K562 (cell line): ENCODE results near the gene DCP2. TPM values are rescaled to one million over a fixed set of nuclear protein-coding genes. Genes with fewer than 3 reads are reported as not detected.

Source experiments
- ATAC-seq: fragments of 200-7000 bp; cut with Tn5 transposase; 3 replicates; pipeline ENCODE4 v1.9.1; 2020; ENCODE audit warnings: moderate library complexity
- BruUV-seq: library from RNA; stranded (reverse); fragments of 400-500 nt; replicated peaks from 2 replicates; lab custom pipeline; 2021; lab: Mats Ljungman, UMichigan
- CTCF ChIA-PET: fragments of 300-600 bp; formaldehyde crosslinking; extraction: SDS; loops from one replicate; lab custom pipeline; 2021; ENCODE audit warnings: low intra/inter-chr PET ratio; lab: Yijun Ruan, JAX
- POLR2A ChIA-PET: fragments of 300-600, 350-650 bp; sonication (Branson Sonifier 250); formaldehyde crosslinking; extraction: SDS; loops from one replicate; lab custom pipeline; 2021; ENCODE audit warnings: antibody characterized with exemption, inconsistent platforms; lab: Yijun Ruan, JAX
- DNase-seq, 4 experiments: peaks; one replicate each; pipeline versions ENCODE4 v3.0.0 to v3.0.0-alpha.2; 2011 to 2018; ENCODE audit warnings: low spot score in 3 of 4, mixed read lengths in 3 of 4; ENCODE audit errors: extremely low read depth in 1 of 4
- FAIRE-seq: peaks from 2 replicates; lab custom pipeline; 2011; peaks lifted over from hg19 to GRCh38; lab: Jason Lieb, UNC
- H2AFZ ChIP-seq: 2 replicates; pipeline ENCODE4 v1.6.0; 2011; ENCODE audit warnings: low read depth, low read length, control low read depth, inconsistent platforms
- H3K27ac ChIP-seq: fragments of 200-600 bp; 3 replicates; pipeline ENCODE4 v1.8.0; 2011; ENCODE audit warnings: low read depth, mild to moderate bottlenecking, control low read depth, inconsistent platforms, low read length, moderate library complexity, mixed read lengths; ENCODE audit errors: extremely low read depth
- H3K27me3 ChIP-seq, 2 experiments: fragments of 300-600 bp in 1 of 2; 2 replicates in 1 of 2; 3 replicates in 1 of 2; pipeline versions ENCODE4 v1.6.0 to v1.8.0; 2011; ENCODE audit warnings: inconsistent platforms in 2 of 2, low read length in 2 of 2, mild to moderate bottlenecking in 1 of 2, mixed read lengths in 1 of 2, moderate library complexity in 1 of 2; ENCODE audit not compliant: control insufficient read depth in 2 of 2, insufficient read depth in 2 of 2
- H3K36me3 ChIP-seq: fragments of 300-600 bp; 3 replicates; pipeline ENCODE4 v1.8.0; 2011; ENCODE audit warnings: mild to moderate bottlenecking, low read length, inconsistent platforms; ENCODE audit not compliant: control insufficient read depth, insufficient read depth
- H3K4me1 ChIP-seq, 2 experiments: fragments of 200-600 bp in 1 of 2; replicated peaks in 1 of 2; 2 replicates in 1 of 2; 3 replicates in 1 of 2; pipeline versions ENCODE4 v1.5.1 to v1.8.0; 2011; ENCODE audit warnings: inconsistent platforms in 2 of 2, low read length in 2 of 2, mild to moderate bottlenecking in 1 of 2, mixed read lengths in 1 of 2, moderate library complexity in 1 of 2; ENCODE audit not compliant: control insufficient read depth in 2 of 2, insufficient read depth in 2 of 2
- H3K4me2 ChIP-seq: 2 replicates; pipeline ENCODE4 v1.6.1; 2011; ENCODE audit warnings: low read length, control low read depth, inconsistent platforms, mixed read lengths; ENCODE audit not compliant: insufficient read depth
- H3K4me3 ChIP-seq: fragments of 200-600 bp; sonication (generic), shearing (Covaris generic); 2 replicates; pipeline ENCODE4 v1.5.1; 2016; ENCODE audit warnings: control low read depth, inconsistent platforms
- H3K79me2 ChIP-seq: fragments of 200-600 bp; 3 replicates; pipeline ENCODE4 v1.8.0; 2011; ENCODE audit warnings: low read length, inconsistent platforms; ENCODE audit not compliant: control insufficient read depth, insufficient read depth
- H3K9ac ChIP-seq, 2 experiments: 2 replicates each; pipeline versions ENCODE4 v1.6.0 to v1.6.1; 2011; ENCODE audit warnings: low read depth in 2 of 2, low read length in 2 of 2, control low read depth in 1 of 2, inconsistent platforms in 1 of 2, mild to moderate bottlenecking in 1 of 2, mixed read lengths in 1 of 2; ENCODE audit not compliant: insufficient read depth in 1 of 2
- H3K9me1 ChIP-seq: one replicate; pipeline ENCODE4 v1.6.0; 2011; ENCODE audit warnings: inconsistent platforms, mild to moderate bottlenecking, low read length, moderate library complexity; ENCODE audit not compliant: control insufficient read depth, insufficient read depth
- H3K9me3 ChIP-seq: replicated peaks from 2 replicates; pipeline ENCODE4 v1.5.1; 2011; ENCODE audit warnings: low read depth, low read length, inconsistent platforms; ENCODE audit not compliant: control insufficient read depth, insufficient read depth
- H4K20me1 ChIP-seq: replicated peaks from 2 replicates; pipeline ENCODE4 v1.6.1; 2011; ENCODE audit warnings: low read length, inconsistent platforms, mixed read lengths; ENCODE audit not compliant: control insufficient read depth, insufficient read depth
- BRD4 ChIP-seq: fragments of 200-600 bp; sonication (generic); IDR thresholded peaks from 2 replicates; pipeline ENCODE4 v1.6.1; 2017; ENCODE audit warnings: inconsistent platforms
- MLX ChIP-seq, 2 experiments: fragments of 450-650 bp in 1 of 2; sonication (generic) in 1 of 2; formaldehyde crosslinking; conservative IDR thresholded peaks; 2 replicates each; pipeline versions ENCODE4 v1.4.0 to v1.8.1; 2020 to 2022; ENCODE audit warnings: mild to moderate bottlenecking in 1 of 2, missing genetic modification reagents in 1 of 2
- RBFOX2 ChIP-seq: fragments of 200-400 bp; formaldehyde crosslinking; IDR thresholded peaks from 2 replicates; pipeline ENCODE4 v1.6.1; 2017; ENCODE audit warnings: low read depth, mild to moderate bottlenecking, low read length, moderate library complexity
- U2AF2 ChIP-seq: fragments of 200-400 bp; formaldehyde crosslinking; optimal IDR thresholded peaks from 2 replicates; pipeline ENCODE3; 2017; ENCODE audit warnings: low read depth, mild to moderate bottlenecking, low read length
- WGBS: fragments of 100-300 bp; shearing (Covaris generic); methylation state at CpG from one replicate; pipeline ENCODE4 v1.1.6; 2016; ENCODE audit warnings: low coverage, mixed read lengths; ENCODE audit not compliant: insufficient coverage; ENCODE audit errors: missing lambda C conversion rate; 5-methylcytosine and 5-hydroxymethylcytosine counted together
- in situ Hi-C: fragments of 300-500 bp; cut with MboI; formaldehyde crosslinking; loops from 4 replicates; pipeline ENCODE4 v1.15.0; 2018; ENCODE audit warnings: inconsistent platforms, mixed read lengths
- intact Hi-C: fragments of 100-400 bp; cut with micrococcal nuclease; formaldehyde crosslinking; loops from 2 replicates; pipeline ENCODE4 v1.14.2; 2022
- polyA plus RNA-seq, 8 experiments: library from polyadenylated mRNA; depleted of rRNA in 4 of 8; stranded (reverse) in 5 of 8; unstranded in 3 of 8; fragments of >200 nt; fragmentation: Nextera tagmentation in 2 of 8; fragmentation: Illumina TruSeq in 1 of 8; extraction: Ambion mirVana in 2 of 8; extraction: Trizol in 1 of 8; gene quantifications; 2 replicates each; pipeline versions ENCODE4 v1.2.1 to v1.2.3, GENCODE V29; 2011 to 2014; ENCODE audit warnings: inconsistent platforms in 1 of 8, missing spikeins in 1 of 8
- total RNA-seq, 7 experiments: library from RNA; depleted of rRNA in 6 of 7; stranded (reverse); fragments of >200 nt in 6 of 7; fragmentation: Illumina TruSeq in 2 of 7; extraction: Trizol in 2 of 7; gene quantifications; 2 replicates each; pipeline versions ENCODE4 v1.2.1 to v1.2.3, GENCODE V29; 2011 to 2021; ENCODE audit warnings: low replicate concordance in 1 of 7
- TF ChIP-seq, protein P1 (sequence below): fragments of 450-650 bp; IDR thresholded peaks from 2 replicates; pipeline ENCODE4 v1.6.1; 2016
- TF ChIP-seq, protein P2 (sequence below): fragments of 250-450 bp; sonication (Bioruptor Pico); IDR thresholded peaks from 2 replicates; pipeline ENCODE4 v1.9.0; 2021; ENCODE audit warnings: mild to moderate bottlenecking
- TF ChIP-seq, protein P3 (sequence below): sonication (generic); formaldehyde crosslinking; IDR thresholded peaks from 2 replicates; pipeline ENCODE4 v1.8.0; 2022; ENCODE audit warnings: mild to moderate bottlenecking, missing genetic modification reagents, borderline replicate concordance

The DCP2 gene
- total and polyA plus RNA-seq, 9 of the 15 experiments (the other 6 are each of a cell fraction or from before 2014, with no cell fraction given): 25.9 to 109 (median 46.7) TPM

DNA sequence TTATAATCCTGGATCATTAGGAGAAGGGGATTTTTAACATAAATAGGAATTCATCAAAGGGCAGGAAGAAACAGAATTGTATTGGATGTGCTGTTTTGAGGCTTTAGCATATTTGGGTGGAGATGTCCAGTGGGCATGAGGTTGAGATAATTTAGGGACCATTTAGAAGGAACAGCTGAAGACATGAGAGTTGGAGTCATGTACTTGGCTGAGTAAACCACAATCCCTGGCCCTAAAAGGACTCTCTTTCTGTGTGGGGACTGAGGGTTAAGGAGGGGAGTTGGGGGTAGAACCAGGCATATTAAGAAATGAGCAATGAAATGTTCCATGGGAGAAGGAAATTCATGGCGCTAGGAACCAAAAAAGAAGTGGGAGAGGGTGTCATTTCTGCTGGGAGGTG, 61.5 kb downstream of the DCP2 start:
- Histone ChIP-seq H3K9me1 (no peaks in the 10 kb centered on the region), H2AFZ (no peak overlapping the region), H3K4me1 (peaks cover 13 to 26% of the 10 kb centered on the region in 2 experiments), H3K36me3 (no peaks in the 10 kb centered on the region), H3K9ac (no peak overlapping the region), H3K4me3 (no peak overlapping the region), H3K27ac (no peak overlapping the region), H3K79me2 (no peaks in the 10 kb centered on the region), H3K9me3 (no peaks in the 10 kb centered on the region), H3K4me2 (no peak overlapping the region), H3K27me3 (no peaks in the 10 kb centered on the region), H4K20me1 (no peaks in the 10 kb centered on the region)
- 8% methylated on average over 1 of the region's 1 CpG for WGBS
- no peak for FAIRE-seq
- ChIA-PET POLR2A (interaction anchor here (0.8 kb wide), 1 partner anchor 13 kb away, joined by 3 read pairs; no protein-coding TSS in a partner anchor), CTCF (no interaction called here)
- no peak for DNase-seq
- ATAC-seq: no peak
- TF ChIP-seq RBFOX2 (no peak), U2AF2 (no peak), MLX (CRISPR knock-in tag; conservative IDR thresholded peaks at IDR 0.05) (no peak), BRD4 (no peak)
- TF ChIP-seq, protein P1, sequence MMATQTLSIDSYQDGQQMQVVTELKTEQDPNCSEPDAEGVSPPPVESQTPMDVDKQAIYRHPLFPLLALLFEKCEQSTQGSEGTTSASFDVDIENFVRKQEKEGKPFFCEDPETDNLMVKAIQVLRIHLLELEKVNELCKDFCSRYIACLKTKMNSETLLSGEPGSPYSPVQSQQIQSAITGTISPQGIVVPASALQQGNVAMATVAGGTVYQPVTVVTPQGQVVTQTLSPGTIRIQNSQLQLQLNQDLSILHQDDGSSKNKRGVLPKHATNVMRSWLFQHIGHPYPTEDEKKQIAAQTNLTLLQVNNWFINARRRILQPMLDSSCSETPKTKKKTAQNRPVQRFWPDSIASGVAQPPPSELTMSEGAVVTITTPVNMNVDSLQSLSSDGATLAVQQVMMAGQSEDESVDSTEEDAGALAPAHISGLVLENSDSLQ: no peak
- TF ChIP-seq, protein P2, sequence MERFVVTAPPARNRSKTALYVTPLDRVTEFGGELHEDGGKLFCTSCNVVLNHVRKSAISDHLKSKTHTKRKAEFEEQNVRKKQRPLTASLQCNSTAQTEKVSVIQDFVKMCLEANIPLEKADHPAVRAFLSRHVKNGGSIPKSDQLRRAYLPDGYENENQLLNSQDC (CRISPR knock-in tag): no peak
- TF ChIP-seq, protein P3, sequence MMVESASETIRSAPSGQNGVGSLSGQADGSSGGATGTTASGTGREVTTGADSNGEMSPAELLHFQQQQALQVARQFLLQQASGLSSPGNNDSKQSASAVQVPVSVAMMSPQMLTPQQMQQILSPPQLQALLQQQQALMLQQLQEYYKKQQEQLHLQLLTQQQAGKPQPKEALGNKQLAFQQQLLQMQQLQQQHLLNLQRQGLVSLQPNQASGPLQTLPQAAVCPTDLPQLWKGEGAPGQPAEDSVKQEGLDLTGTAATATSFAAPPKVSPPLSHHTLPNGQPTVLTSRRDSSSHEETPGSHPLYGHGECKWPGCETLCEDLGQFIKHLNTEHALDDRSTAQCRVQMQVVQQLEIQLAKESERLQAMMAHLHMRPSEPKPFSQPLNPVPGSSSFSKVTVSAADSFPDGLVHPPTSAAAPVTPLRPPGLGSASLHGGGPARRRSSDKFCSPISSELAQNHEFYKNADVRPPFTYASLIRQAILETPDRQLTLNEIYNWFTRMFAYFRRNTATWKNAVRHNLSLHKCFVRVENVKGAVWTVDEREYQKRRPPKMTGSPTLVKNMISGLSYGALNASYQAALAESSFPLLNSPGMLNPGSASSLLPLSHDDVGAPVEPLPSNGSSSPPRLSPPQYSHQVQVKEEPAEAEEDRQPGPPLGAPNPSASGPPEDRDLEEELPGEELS (CRISPR knock-in tag): no peak
- BruUV-seq: no TSS peak
- in situ Hi-C loops (no loop called here), intact Hi-C loops (no loop called here)
